ENCODE measurements around the gene OR52D1.
A peak's percentile ranks its signal among the peaks of the same experiment; 100 is the strongest.

GRCh38 chr11:5476186-5476819 is 12.2 kb upstream of the OR52D1 start:
- TF ChIP-seq POLR2A (IDR thresholded peaks at IDR 0.05; ENCODE audit: control extremely low read depth in 1 of 2, low read depth in 2 of 2, low read length in 2 of 2), result no peak
- no peak for TF ChIP-seq TAF7 (optimal IDR thresholded peaks at IDR 0.05; ENCODE audit: borderline replicate concordance, low read depth, low read length)
- TF ChIP-seq CTCF (IDR thresholded peaks at IDR 0.05; ENCODE audit: control extremely low read depth in 1 of 3, insufficient read depth in 1 of 3, low read depth in 1 of 3, low read length in 3 of 3), result peak in 2 of 3 experiments; percentile 73 to 87; a peak in 3 of 4 replicates
- TF ChIP-seq MAX (IDR thresholded peaks at IDR 0.05), result no peak
